Endothelial cell of umbilical vein (primary cell): ENCODE results near the gene ADAMTS6. TPM values are rescaled to one million over a fixed set of nuclear protein-coding genes. Genes with fewer than 3 reads are reported as not detected.

ENCODE experiments used
- BruUV-seq: library from RNA; stranded (reverse); fragments of 400-500 nt; replicated peaks from 2 replicates; lab custom pipeline; 2021; lab: Mats Ljungman, UMichigan
- CTCF ChIA-PET: fragments of 300-600, 350-600 bp; sonication (Branson Sonifier 250); formaldehyde crosslinking; loops from one replicate; lab custom pipeline; 2021; ENCODE audit warnings: antibody characterized with exemption, inconsistent platforms; lab: Charles Lee
- POLR2A ChIA-PET: fragments of 300-600, 350-600 bp; sonication (Branson Sonifier 250); formaldehyde crosslinking; loops from one replicate; lab custom pipeline; 2021; ENCODE audit warnings: antibody characterized with exemption, inconsistent platforms; lab: Charles Lee
- DNase-seq: peaks from one replicate; pipeline ENCODE4 v3.0.0-alpha.2; 2011; ENCODE audit warnings: low read depth, low spot score
- FAIRE-seq: peaks from 2 replicates; lab custom pipeline; 2011; peaks lifted over from hg19 to GRCh38; lab: Jason Lieb, UNC
- H2AFZ ChIP-seq: 2 replicates; pipeline ENCODE4 v1.6.0; 2012; ENCODE audit warnings: low read depth, low read length, control low read depth, inconsistent platforms
- H3K27ac ChIP-seq: 2 replicates; pipeline ENCODE4 v1.5.1; 2011; ENCODE audit warnings: low read depth, mild to moderate bottlenecking, control low read depth, low read length, moderate library complexity; ENCODE audit not compliant: insufficient read depth
- H3K27me3 ChIP-seq, 2 experiments: 2 replicates each; pipeline versions ENCODE4 v1.6.0 to v1.6.1; 2011; ENCODE audit warnings: low read length in 2 of 2, mixed read lengths in 1 of 2; ENCODE audit not compliant: control insufficient read depth in 2 of 2, insufficient read depth in 2 of 2
- H3K36me3 ChIP-seq, 2 experiments: 2 replicates in 1 of 2; 3 replicates in 1 of 2; pipeline ENCODE4 v1.5.1; 2011; ENCODE audit warnings: low read length in 2 of 2, mild to moderate bottlenecking in 1 of 2, moderate library complexity in 1 of 2; ENCODE audit not compliant: control insufficient read depth in 2 of 2, insufficient read depth in 2 of 2; ENCODE audit errors: extremely low read depth in 1 of 2
- H3K4me1 ChIP-seq: 3 replicates; pipeline ENCODE4 v1.5.1; 2011; ENCODE audit warnings: mild to moderate bottlenecking, low read length; ENCODE audit not compliant: control insufficient read depth, insufficient read depth; ENCODE audit errors: extremely low read depth
- H3K4me2 ChIP-seq: 2 replicates; pipeline ENCODE4 v1.6.1; 2011; ENCODE audit warnings: low read length, control low read depth, mixed read lengths; ENCODE audit not compliant: insufficient read depth
- H3K4me3 ChIP-seq, 3 experiments: fragments of 200-600 bp in 1 of 3; sonication (generic), shearing (Covaris generic) in 1 of 3; replicated peaks in 1 of 3; 2 replicates each; pipeline ENCODE4 v1.5.1; 2011 to 2016; ENCODE audit warnings: control low read depth in 3 of 3, low read length in 3 of 3, mild to moderate bottlenecking in 2 of 3, inconsistent platforms in 1 of 3, low read depth in 1 of 3, moderate library complexity in 1 of 3; ENCODE audit not compliant: insufficient read depth in 1 of 3
- H3K79me2 ChIP-seq: 2 replicates; pipeline ENCODE4 v1.6.0; 2012; ENCODE audit warnings: low read length, inconsistent platforms; ENCODE audit not compliant: control insufficient read depth, insufficient read depth
- H3K9ac ChIP-seq: replicated peaks from 2 replicates; pipeline ENCODE3; 2011; ENCODE audit warnings: low read length, control low read depth; ENCODE audit not compliant: insufficient read depth; ENCODE audit errors: extremely low read depth
- H3K9me1 ChIP-seq: replicated peaks from 3 replicates; pipeline ENCODE4 v1.6.0; 2011; ENCODE audit warnings: mild to moderate bottlenecking, low read length; ENCODE audit not compliant: control insufficient read depth, insufficient read depth; ENCODE audit errors: extremely low read depth
- H3K9me3 ChIP-seq: replicated peaks from 2 replicates; pipeline ENCODE4 v1.5.1; 2012; ENCODE audit warnings: low read length, inconsistent platforms; ENCODE audit not compliant: control insufficient read depth, insufficient read depth
- H4K20me1 ChIP-seq: replicated peaks from 2 replicates; pipeline ENCODE3; 2011; ENCODE audit warnings: mild to moderate bottlenecking, low read length; ENCODE audit not compliant: control insufficient read depth, insufficient read depth; ENCODE audit errors: extremely low read depth
- CTCF ChIP-seq, 2 donors: IDR thresholded peaks; 1 replicate in 1 of 2; 2 replicates in 1 of 2; pipeline ENCODE4 v1.5.1; 2011; ENCODE audit warnings: low read length in 2 of 2, mild to moderate bottlenecking in 2 of 2, moderate library complexity in 2 of 2, control low read depth in 1 of 2, inconsistent platforms in 1 of 2, low read depth in 1 of 2; ENCODE audit not compliant: insufficient read depth in 1 of 2; ENCODE audit errors: extremely low read depth in 1 of 2
- EZH2 ChIP-seq: IDR thresholded peaks from 2 replicates; pipeline ENCODE4 v1.6.1; 2012; ENCODE audit warnings: borderline replicate concordance, low read depth, mild to moderate bottlenecking, moderate library complexity, low read length, inconsistent platforms; ENCODE audit not compliant: severe bottlenecking
- FOS ChIP-seq: IDR thresholded peaks from 2 replicates; pipeline ENCODE4 v1.6.1; 2011; ENCODE audit warnings: mild to moderate bottlenecking, low read length, moderate library complexity, borderline replicate concordance; ENCODE audit not compliant: insufficient read depth
- GATA2 ChIP-seq: IDR thresholded peaks from 2 replicates; pipeline ENCODE4 v1.7.0; 2011; ENCODE audit warnings: low read depth, mild to moderate bottlenecking, moderate library complexity, mixed read lengths, low read length; ENCODE audit not compliant: insufficient read length, insufficient read depth
- JUN ChIP-seq: IDR thresholded peaks from 2 replicates; pipeline ENCODE4 v1.6.1; 2011; ENCODE audit warnings: borderline replicate concordance, low read depth; ENCODE audit not compliant: insufficient read length, insufficient read depth
- MAX ChIP-seq: IDR thresholded peaks from 2 replicates; pipeline ENCODE4 v1.6.1; 2011; ENCODE audit not compliant: insufficient read depth, insufficient read length
- MYC ChIP-seq: IDR thresholded peaks from one replicate; pipeline ENCODE4 v1.6.1; 2011; ENCODE audit warnings: mild to moderate bottlenecking, low read depth, low read length
- POLR2A ChIP-seq: IDR thresholded peaks from 2 replicates; pipeline ENCODE4 v1.6.1; 2012; ENCODE audit warnings: low read depth, mild to moderate bottlenecking, control low read depth, low read length
- POLR2AphosphoS5 ChIP-seq: IDR thresholded peaks from 2 replicates; pipeline ENCODE4 v1.6.1; 2012; ENCODE audit warnings: low read depth, mild to moderate bottlenecking, control low read depth, low read length, moderate library complexity; ENCODE audit not compliant: insufficient read depth
- dilution Hi-C: fragments of 300-500 bp; cut with MboI; formaldehyde crosslinking; loops from one replicate; pipeline ENCODE4 v1.15.0; 2019; ENCODE audit warnings: low sequenced_read_pairs; ENCODE audit not compliant: extremely low pct_ligation_motif_present
- intact Hi-C: fragments of 100-400 bp; cut with micrococcal nuclease; formaldehyde crosslinking; loops from one replicate; pipeline ENCODE4 v1.10.0; 2022
- polyA plus RNA-seq, 4 experiments: library from polyadenylated mRNA; depleted of rRNA in 3 of 4; stranded (reverse) in 3 of 4; unstranded in 1 of 4; fragments of >200 nt; gene quantifications; 2 replicates each; pipeline versions ENCODE4 v1.2.1 to v1.2.3, GENCODE V29; 2011 to 2012; ENCODE audit warnings: missing spikeins in 1 of 4
- total RNA-seq: library from RNA; stranded (reverse); gene quantifications from 2 replicates; pipeline ENCODE4 v1.2.3, GENCODE V29; 2021

ADAMTS6 gene
- total and polyA plus RNA-seq, 2 donors (not counting 3 experiments of a cell fraction or from before 2014, with no cell fraction given): 20.4 to 43.4 TPM

- Histone ChIP-seq H3K9me1 (no peaks in the 10 kb centered on the region), H3K9me3 (no peaks in the 10 kb centered on the region), H3K9ac (no peak overlapping the region), H3K4me3 (no peak overlapping the region), H3K27ac (no peak overlapping the region), H4K20me1 (no peaks in the 10 kb centered on the region), H3K4me2 (no peak overlapping the region), H3K4me1 (no peaks in the 10 kb centered on the region), H3K36me3 (no peaks in the 10 kb centered on the region), H3K27me3 (no peaks in the 10 kb centered on the region), H2AFZ (no peak overlapping the region), H3K79me2 (no peaks in the 10 kb centered on the region)
- ChIA-PET CTCF (no interaction called here), POLR2A (no interaction called here)
- no peak for TF ChIP-seq MAX
- intact Hi-C loops: no loop called here
- dilution Hi-C loops: no loop called here
- DNase-seq (no peak), FAIRE-seq (no peak)
- no TSS peak for BruUV-seq
Observed at GRCh38 chr5:65126542-65127069, 355.1 kb downstream of the ADAMTS6 start.

- H2AFZ ChIP-seq: peak overlapping the region; percentile 3
- H3K4me1 ChIP-seq: no peaks in the 10 kb centered on the region
- dilution Hi-C loops: no loop called here
- no peak overlapping the region for H3K4me2 ChIP-seq
- H3K9me3 ChIP-seq: no peaks in the 10 kb centered on the region
- H4K20me1 ChIP-seq: no peaks in the 10 kb centered on the region
- no peak overlapping the region for H3K4me3 ChIP-seq
- no peaks in the 10 kb centered on the region for H3K36me3 ChIP-seq
- DNase-seq (no peak), FAIRE-seq (no peak)
- H3K27ac ChIP-seq: no peak overlapping the region
- ChIA-PET CTCF (interaction anchor here (1.4 to 1.5 kb wide), 2 partner anchors 11 to 21 kb away, joined by 3 to 4 read pairs; no protein-coding TSS in a partner anchor), POLR2A (no interaction called here)
- no peak overlapping the region for H3K9ac ChIP-seq
- H3K79me2 ChIP-seq: no peaks in the 10 kb centered on the region
- no peaks in the 10 kb centered on the region for H3K9me1 ChIP-seq
- H3K27me3 ChIP-seq: no peaks in the 10 kb centered on the region
- intact Hi-C loops: no loop called here
- BruUV-seq: no TSS peak
- no peak for TF ChIP-seq FOS
- TF ChIP-seq MYC: no peak
- TF ChIP-seq EZH2: no peak
- no peak for TF ChIP-seq GATA2
- no peak for TF ChIP-seq MAX
- TF ChIP-seq POLR2AphosphoS5: no peak
- TF ChIP-seq CTCF (IDR thresholded peaks at IDR 0.05; ENCODE audit: extremely low read depth in 1 of 2, insufficient read depth in 1 of 2, low read depth in 1 of 2, low read length in 2 of 2): no peak
- no peak for TF ChIP-seq JUN
- no peak for TF ChIP-seq POLR2A
Observed at GRCh38 chr5:65125591-65126541, 355.9 kb downstream of the ADAMTS6 start.
